Ovary (tissue), 3 donors: Measurements from ENCODE around the gene TAF12.

Experiments
- EP300 ChIP-seq: sonication (generic); formaldehyde crosslinking; IDR thresholded peaks from one replicate; pipeline ENCODE4 v1.6.1; 2017; ENCODE audit warnings: antibody characterized with exemption
- POLR2A ChIP-seq: fragments of 450-650 bp; IDR thresholded peaks from one replicate; pipeline ENCODE4 v1.6.1; 2017; ENCODE audit warnings: antibody characterized with exemption, mild to moderate bottlenecking, moderate library complexity
- TF ChIP-seq, protein P1 (sequence below), 3 donors: fragments of 450-650 bp in 2 of 3; fragments of 200-600 bp in 1 of 3; IDR thresholded peaks; one replicate each; pipeline versions ENCODE4 v1.5.1 to v1.8.0; 2016 to 2022; ENCODE audit warnings: antibody characterized with exemption in 3 of 3, mild to moderate bottlenecking in 1 of 3
- donor health status: DM: no; HTN: no; CAD: no.

- TF ChIP-seq, protein P1, sequence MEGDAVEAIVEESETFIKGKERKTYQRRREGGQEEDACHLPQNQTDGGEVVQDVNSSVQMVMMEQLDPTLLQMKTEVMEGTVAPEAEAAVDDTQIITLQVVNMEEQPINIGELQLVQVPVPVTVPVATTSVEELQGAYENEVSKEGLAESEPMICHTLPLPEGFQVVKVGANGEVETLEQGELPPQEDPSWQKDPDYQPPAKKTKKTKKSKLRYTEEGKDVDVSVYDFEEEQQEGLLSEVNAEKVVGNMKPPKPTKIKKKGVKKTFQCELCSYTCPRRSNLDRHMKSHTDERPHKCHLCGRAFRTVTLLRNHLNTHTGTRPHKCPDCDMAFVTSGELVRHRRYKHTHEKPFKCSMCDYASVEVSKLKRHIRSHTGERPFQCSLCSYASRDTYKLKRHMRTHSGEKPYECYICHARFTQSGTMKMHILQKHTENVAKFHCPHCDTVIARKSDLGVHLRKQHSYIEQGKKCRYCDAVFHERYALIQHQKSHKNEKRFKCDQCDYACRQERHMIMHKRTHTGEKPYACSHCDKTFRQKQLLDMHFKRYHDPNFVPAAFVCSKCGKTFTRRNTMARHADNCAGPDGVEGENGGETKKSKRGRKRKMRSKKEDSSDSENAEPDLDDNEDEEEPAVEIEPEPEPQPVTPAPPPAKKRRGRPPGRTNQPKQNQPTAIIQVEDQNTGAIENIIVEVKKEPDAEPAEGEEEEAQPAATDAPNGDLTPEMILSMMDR (IDR thresholded peaks at IDR 0.05): no peak
- no peak for TF ChIP-seq POLR2A
- no peak for TF ChIP-seq EP300
Measured at GRCh38 chr1:28682840-28683239, 40.0 kb upstream of the TAF12 start.
